H1 (cell line): Measurements from ENCODE around the gene TTC28. TPM values are rescaled to one million over a fixed set of nuclear protein-coding genes. Genes with fewer than 3 reads are reported as not detected.

Source experiments
- CTCF ChIA-PET: fragments of 300-600 bp; sonication (Branson Sonifier 250); formaldehyde crosslinking; loops from one replicate; lab custom pipeline; 2021; ENCODE audit not compliant: partially characterized antibody; lab: Charles Lee
- POLR2A ChIA-PET: fragments of 300-600 bp; sonication (Branson Sonifier 250); formaldehyde crosslinking; loops from one replicate; lab custom pipeline; 2021; ENCODE audit warnings: inconsistent platforms; ENCODE audit not compliant: partially characterized antibody; lab: Charles Lee
- DNase-seq, 2 experiments: peaks; one replicate each; pipeline versions ENCODE4 v3.0.0 to v3.0.0-alpha.2; 2010 to 2022; ENCODE audit warnings: low spot score in 2 of 2, low read depth in 1 of 2, mixed read lengths in 1 of 2
- FAIRE-seq: peaks from 2 replicates; lab custom pipeline; 2011; peaks lifted over from hg19 to GRCh38; lab: Jason Lieb, UNC
- H2AFZ ChIP-seq: 2 replicates; pipeline ENCODE4 v1.8.1; 2012; ENCODE audit warnings: low read length, inconsistent platforms
- H2AK5ac ChIP-seq: 2 replicates; pipeline ENCODE4 v1.6.1; 2013; ENCODE audit warnings: low read depth, low read length
- H2BK120ac ChIP-seq: replicated peaks from 2 replicates; pipeline ENCODE3; 2013; ENCODE audit warnings: low read depth, low read length, inconsistent platforms
- H2BK12ac ChIP-seq: 2 replicates; pipeline ENCODE4 v1.6.1; 2013; ENCODE audit warnings: low read depth, low read length
- H2BK15ac ChIP-seq: 2 replicates; pipeline ENCODE4 v1.6.1; 2013; ENCODE audit warnings: low read length
- H2BK20ac ChIP-seq: 2 replicates; pipeline ENCODE4 v1.6.1; 2013; ENCODE audit warnings: low read length
- H2BK5ac ChIP-seq: 2 replicates; pipeline ENCODE4 v1.6.1; 2013; ENCODE audit warnings: low read depth, low read length
- H3K14ac ChIP-seq: 2 replicates; pipeline ENCODE4 v1.6.1; 2013; ENCODE audit warnings: inconsistent platforms; ENCODE audit not compliant: insufficient read length
- H3K18ac ChIP-seq: 2 replicates; pipeline ENCODE4 v1.6.1; 2013; ENCODE audit warnings: low read length; ENCODE audit errors: extremely low read depth
- H3K23ac ChIP-seq: 2 replicates; pipeline ENCODE4 v1.6.1; 2013; ENCODE audit warnings: inconsistent platforms; ENCODE audit not compliant: insufficient read length
- H3K23me2 ChIP-seq: 2 replicates; pipeline ENCODE4 v1.6.1; 2013; ENCODE audit warnings: low read depth, low read length
- H3K27ac ChIP-seq: 2 replicates; pipeline ENCODE4 v1.6.1; 2011; ENCODE audit warnings: low read depth, low read length, inconsistent platforms
- H3K27me3 ChIP-seq, 4 experiments: replicated peaks in 1 of 4; 1 replicate in 1 of 4; 2 replicates in 3 of 4; pipeline versions ENCODE4 v1.6.1 to v1.8.1; 2011 to 2013; ENCODE audit warnings: low read length in 3 of 4, mild to moderate bottlenecking in 3 of 4, inconsistent platforms in 2 of 4, mixed read lengths in 2 of 4, moderate library complexity in 1 of 4; ENCODE audit not compliant: control insufficient read depth in 3 of 4, insufficient read depth in 3 of 4; ENCODE audit errors: extremely low read depth in 1 of 4
- H3K36me3 ChIP-seq, 4 experiments: 2 replicates each; pipeline versions ENCODE4 v1.6.1 to v1.8.1; 2011 to 2013; ENCODE audit warnings: mild to moderate bottlenecking in 4 of 4, low read length in 3 of 4, moderate library complexity in 2 of 4, control low read depth in 1 of 4, inconsistent platforms in 1 of 4; ENCODE audit not compliant: insufficient read depth in 4 of 4, control insufficient read depth in 2 of 4
- H3K4ac ChIP-seq: replicated peaks from 2 replicates; pipeline ENCODE3; 2013; ENCODE audit warnings: low read length, low read depth, mixed read lengths, inconsistent platforms; ENCODE audit not compliant: insufficient read length
- H3K4me1 ChIP-seq, 4 experiments: replicated peaks in 1 of 4; 1 replicate in 1 of 4; 2 replicates in 3 of 4; pipeline versions ENCODE4 v1.6.1 to v1.8.1; 2011 to 2013; ENCODE audit warnings: low read length in 3 of 4, inconsistent platforms in 2 of 4, mixed read lengths in 1 of 4; ENCODE audit not compliant: insufficient read depth in 4 of 4, control insufficient read depth in 3 of 4
- H3K4me2 ChIP-seq, 2 experiments: 2 replicates each; pipeline versions ENCODE4 v1.6.1 to v1.8.1; 2011 to 2013; ENCODE audit warnings: low read depth in 2 of 2, low read length in 2 of 2, control low read depth in 1 of 2, inconsistent platforms in 1 of 2, mild to moderate bottlenecking in 1 of 2; ENCODE audit not compliant: insufficient read depth in 1 of 2
- H3K4me3 ChIP-seq, 4 experiments: fragments of 200-600, 300-600 bp in 1 of 4; sonication (generic), shearing (Covaris generic), sonication (Bioruptor Twin) in 1 of 4; 2 replicates each; pipeline versions ENCODE4 v1.5.1 to v1.8.1; 2011 to 2016; ENCODE audit warnings: low read length in 4 of 4, low read depth in 3 of 4, control low read depth in 2 of 4, inconsistent platforms in 2 of 4, mild to moderate bottlenecking in 2 of 4, mixed read lengths in 1 of 4, moderate library complexity in 1 of 4; ENCODE audit not compliant: insufficient read depth in 2 of 4; ENCODE audit errors: extremely low read depth in 1 of 4
- H3K56ac ChIP-seq: replicated peaks from 2 replicates; pipeline ENCODE3; 2013; ENCODE audit warnings: low read depth, mild to moderate bottlenecking, mixed read lengths, low read length, inconsistent platforms; ENCODE audit not compliant: insufficient read length
- H3K79me1 ChIP-seq: 2 replicates; pipeline ENCODE4 v1.6.1; 2013; ENCODE audit warnings: low read depth, low read length, control low read depth
- H3K79me2 ChIP-seq, 2 experiments: 2 replicates each; pipeline versions ENCODE4 v1.6.1 to v1.8.1; 2012 to 2013; ENCODE audit warnings: low read length in 2 of 2, mild to moderate bottlenecking in 2 of 2, inconsistent platforms in 1 of 2; ENCODE audit not compliant: insufficient read depth in 2 of 2, control insufficient read depth in 1 of 2
- H3K9ac ChIP-seq, 4 experiments: replicated peaks in 1 of 4; 1 replicate in 1 of 4; 2 replicates in 3 of 4; pipeline versions ENCODE4 v1.6.1 to v1.8.1; 2011 to 2013; ENCODE audit warnings: low read depth in 3 of 4, low read length in 3 of 4, control low read depth in 2 of 4, mild to moderate bottlenecking in 2 of 4, moderate library complexity in 2 of 4, inconsistent platforms in 1 of 4; ENCODE audit errors: extremely low read depth in 1 of 4
- H3K9me3 ChIP-seq, 2 experiments: 2 replicates each; pipeline versions ENCODE4 v1.6.1 to v1.8.1; 2012 to 2013; ENCODE audit warnings: mild to moderate bottlenecking in 2 of 2, moderate library complexity in 2 of 2, control low read depth in 1 of 2, inconsistent platforms in 1 of 2, low read depth in 1 of 2, low read length in 1 of 2, mixed read lengths in 1 of 2; ENCODE audit not compliant: insufficient read depth in 2 of 2
- H4K20me1 ChIP-seq, 2 experiments: replicated peaks in 1 of 2; 2 replicates each; pipeline versions ENCODE3 to v1.8.1; 2011 to 2013; ENCODE audit warnings: inconsistent platforms in 2 of 2, low read length in 2 of 2, mild to moderate bottlenecking in 1 of 2; ENCODE audit not compliant: insufficient read depth in 2 of 2, control insufficient read depth in 1 of 2
- H4K5ac ChIP-seq: 2 replicates; pipeline ENCODE4 v1.6.1; 2013; ENCODE audit warnings: low read length, low read depth, mixed read lengths, inconsistent platforms; ENCODE audit not compliant: insufficient read length
- H4K8ac ChIP-seq: 2 replicates; pipeline ENCODE4 v1.8.0; 2013; ENCODE audit warnings: mild to moderate bottlenecking, moderate library complexity, low read length, inconsistent platforms; ENCODE audit not compliant: insufficient read depth; ENCODE audit errors: extremely low read depth
- H4K91ac ChIP-seq: replicated peaks from 2 replicates; pipeline ENCODE3; 2013; ENCODE audit warnings: low read length, mixed read lengths, inconsistent platforms; ENCODE audit not compliant: insufficient read length
- CBX5 ChIP-seq: fragments of 300-800, 300-1000 bp; sonication (generic); IDR thresholded peaks from 2 replicates; pipeline ENCODE4 v1.7.1; 2016; ENCODE audit warnings: antibody characterized with exemption, low read length, low read depth
- EP300 ChIP-seq, 2 experiments: IDR thresholded peaks; 1 replicate in 1 of 2; 2 replicates in 1 of 2; pipeline ENCODE4 v1.6.1; 2011 to 2012; ENCODE audit warnings: low read depth in 2 of 2, low read length in 2 of 2, mild to moderate bottlenecking in 2 of 2, borderline replicate concordance in 1 of 2, inconsistent platforms in 1 of 2, moderate library complexity in 1 of 2
- HDAC6 ChIP-seq: IDR thresholded peaks from one replicate; pipeline ENCODE4 v1.7.1; 2012; ENCODE audit warnings: low read depth, mild to moderate bottlenecking, inconsistent platforms, low read length, moderate library complexity
- KDM1A ChIP-seq: fragments of 200-600, 300-600 bp; sonication (generic); IDR thresholded peaks from 2 replicates; pipeline ENCODE4 v1.7.1; 2016; ENCODE audit warnings: mild to moderate bottlenecking, low read length, borderline replicate concordance
- POLR2A ChIP-seq, 2 experiments: IDR thresholded peaks; 1 replicate in 1 of 2; 2 replicates in 1 of 2; pipeline ENCODE4 v1.6.1; 2011; ENCODE audit warnings: low read depth in 2 of 2, low read length in 2 of 2, mild to moderate bottlenecking in 2 of 2; ENCODE audit errors: control extremely low read depth in 1 of 2
- RAD21 ChIP-seq, 2 experiments: IDR thresholded peaks in 1 of 2; conservative IDR thresholded peaks in 1 of 2; 2 replicates each; pipeline ENCODE4 v1.6.1; 2011; ENCODE audit warnings: low read depth in 2 of 2, low read length in 2 of 2, improper control_type of control experiment in 1 of 2, inconsistent platforms in 1 of 2, mild to moderate bottlenecking in 1 of 2, moderate library complexity in 1 of 2
- SIN3A ChIP-seq, 2 experiments: IDR thresholded peaks in 1 of 2; conservative IDR thresholded peaks in 1 of 2; 2 replicates each; pipeline ENCODE4 v1.6.1; 2011 to 2012; ENCODE audit warnings: low read length in 2 of 2, improper control_type of control experiment in 1 of 2, low read depth in 1 of 2, mild to moderate bottlenecking in 1 of 2
- SP1 ChIP-seq: IDR thresholded peaks from 2 replicates; pipeline ENCODE4 v1.6.1; 2011; ENCODE audit warnings: low read depth, low read length
- SRF ChIP-seq: IDR thresholded peaks from 2 replicates; pipeline ENCODE4 v1.6.1; 2011; ENCODE audit warnings: mild to moderate bottlenecking, low read depth, low read length, moderate library complexity
- SUZ12 ChIP-seq: fragments of 200-600 bp; sonication (generic); IDR thresholded peaks from 2 replicates; pipeline ENCODE4 v1.6.1; 2012; ENCODE audit warnings: mild to moderate bottlenecking, inconsistent platforms, low read length, moderate library complexity, mixed read lengths
- polyA plus RNA-seq, 7 experiments: library from polyadenylated mRNA; depleted of rRNA in 3 of 7; stranded (reverse) in 5 of 7; unstranded in 2 of 7; fragments of >200 nt in 5 of 7; fragments of 200-250 nt in 2 of 7; gene quantifications; 1 replicate in 5 of 7; 2 replicates in 1 of 7; 4 replicates in 1 of 7; pipeline versions ENCODE4 v1.2.1 to v1.2.3, GENCODE V29; 2011 to 2013; ENCODE audit warnings: missing spikeins in 2 of 7, mixed read lengths in 2 of 7
- total RNA-seq: library from RNA; stranded (reverse); fragmentation: NEBNext Ultra II Directional; extraction: Animal tissue kit (Norgen Biotek cat#: 25700); gene quantifications from 2 replicates; pipeline ENCODE4 v1.2.1, GENCODE V29; 2021

The TTC28 gene
- total and polyA plus RNA-seq, 2 of the 8 experiments (the other 6 are each of a cell fraction or from before 2014, with no cell fraction given) = 2.6 to 12.6 TPM

GRCh38 chr22:28703436-28703835 lies 23.8 kb upstream of the TTC28 start:
- Histone ChIP-seq H3K14ac (no peak overlapping the region), H3K79me2 (no peaks in the 10 kb centered on the region), H3K18ac (no peak overlapping the region), H2BK12ac (no peak overlapping the region), H3K4me1 (no peaks in the 10 kb centered on the region), H3K4me3 (no peak overlapping the region), H3K79me1 (no peaks in the 10 kb centered on the region), H3K4me2 (no peak overlapping the region), H2BK20ac (no peak overlapping the region), H2BK15ac (no peak overlapping the region), H2BK120ac (no peak overlapping the region), H2AFZ (no peak overlapping the region), H3K27ac (no peak overlapping the region), H4K20me1 (peaks cover 0 to 4% of the 10 kb centered on the region in 2 experiments), H3K23ac (no peak overlapping the region), H3K4ac (no peak overlapping the region), H3K56ac (no peak overlapping the region), H3K36me3 (peaks cover 0 to 23% (median 7%) of the 10 kb centered on the region in 4 experiments; a peak in 3 of 8 replicates), H2AK5ac (no peak overlapping the region), H3K27me3 (no peaks in the 10 kb centered on the region), H4K8ac (no peak overlapping the region), H3K9ac (no peak overlapping the region), H3K9me3 (no peaks in the 10 kb centered on the region), H2BK5ac (no peak overlapping the region), H4K5ac (no peak overlapping the region), H4K91ac (no peak overlapping the region), H3K23me2 (no peaks in the 10 kb centered on the region; the same call in 1 of the 2 replicates)
- FAIRE-seq (no peak), DNase-seq (no peak)
- ChIA-PET POLR2A (no interaction called here), CTCF (interaction anchor here (0.7 to 1.4 kb wide), 2 partner anchors 10 to 33 kb away, joined by 4 read pairs; no protein-coding TSS in a partner anchor)
- TF ChIP-seq SRF (no peak), RAD21 (IDR thresholded peaks at IDR 0.05 in 1 of 2, conservative IDR thresholded peaks at IDR 0.05 in 1 of 2; ENCODE audit: low read depth in 2 of 2, low read length in 2 of 2) (no peak), POLR2A (IDR thresholded peaks at IDR 0.05; ENCODE audit: control extremely low read depth in 1 of 2, low read depth in 2 of 2, low read length in 2 of 2) (no peak), SIN3A (conservative IDR thresholded peaks at IDR 0.05 in 1 of 2, IDR thresholded peaks at IDR 0.05 in 1 of 2; ENCODE audit: low read depth in 1 of 2, low read length in 2 of 2) (no peak), KDM1A (no peak), SP1 (no peak), SUZ12 (no peak), EP300 (IDR thresholded peaks at IDR 0.05; ENCODE audit: borderline replicate concordance in 1 of 2, low read depth in 2 of 2, low read length in 2 of 2) (no peak), HDAC6 (no peak), CBX5 (no peak)
